ENCODE measurements around the gene RRAGA.
"Not testable (repeated sequence)": the region's sequence is repeated elsewhere in the genome, so short reads cannot be mapped to it uniquely, and the experiment has no call there.

RRAGA gene, protein sequence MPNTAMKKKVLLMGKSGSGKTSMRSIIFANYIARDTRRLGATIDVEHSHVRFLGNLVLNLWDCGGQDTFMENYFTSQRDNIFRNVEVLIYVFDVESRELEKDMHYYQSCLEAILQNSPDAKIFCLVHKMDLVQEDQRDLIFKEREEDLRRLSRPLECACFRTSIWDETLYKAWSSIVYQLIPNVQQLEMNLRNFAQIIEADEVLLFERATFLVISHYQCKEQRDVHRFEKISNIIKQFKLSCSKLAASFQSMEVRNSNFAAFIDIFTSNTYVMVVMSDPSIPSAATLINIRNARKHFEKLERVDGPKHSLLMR

DNA sequence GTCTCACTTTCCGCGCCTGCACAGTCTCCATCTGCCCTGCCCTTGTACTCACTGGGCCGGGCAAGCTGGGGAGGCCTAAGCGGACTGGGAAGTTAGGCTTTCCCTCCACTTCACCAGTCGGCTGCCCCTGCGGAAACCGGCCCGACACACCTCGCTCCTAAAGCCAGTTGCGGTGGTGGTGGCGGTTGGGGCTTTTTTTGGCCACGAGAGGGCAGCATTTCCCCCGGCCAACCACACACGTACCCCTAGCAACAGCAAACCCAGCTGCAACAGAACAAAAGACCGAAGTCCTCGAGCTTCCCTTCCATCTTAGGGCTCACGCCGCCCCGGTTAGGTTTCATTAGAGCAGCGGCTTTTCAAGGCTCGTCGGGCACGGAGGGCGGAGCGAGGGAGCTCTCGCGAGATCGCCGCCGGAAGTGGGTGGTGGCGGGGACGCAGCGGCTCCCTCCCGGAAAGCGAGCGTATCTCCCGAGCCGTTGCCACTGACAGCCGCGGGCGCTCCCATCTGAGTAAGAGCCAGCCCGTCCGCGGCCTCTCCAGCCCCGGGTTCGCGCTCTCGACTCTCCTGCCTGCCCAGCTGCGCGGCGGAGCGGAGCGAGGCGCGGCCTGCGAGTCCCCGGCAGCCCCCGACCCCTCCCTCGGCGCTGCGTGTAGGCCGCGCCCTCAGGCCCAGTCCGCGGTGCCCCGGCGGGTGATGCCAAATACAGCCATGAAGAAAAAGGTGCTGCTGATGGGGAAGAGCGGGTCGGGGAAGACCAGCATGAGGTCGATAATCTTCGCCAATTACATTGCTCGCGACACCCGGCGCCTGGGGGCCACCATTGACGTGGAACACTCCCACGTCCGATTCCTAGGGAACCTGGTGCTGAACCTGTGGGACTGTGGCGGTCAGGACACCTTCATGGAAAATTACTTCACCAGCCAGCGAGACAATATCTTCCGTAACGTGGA, at the start of gene RRAGA:
Gene RRAGA, plus strand, starts transcription at position 462 of the 951 bp plus-strand sequence. Its CDS starts 233 bp downstream, at position 695.
- DNase-seq, result peak; percentile 97

DNA sequence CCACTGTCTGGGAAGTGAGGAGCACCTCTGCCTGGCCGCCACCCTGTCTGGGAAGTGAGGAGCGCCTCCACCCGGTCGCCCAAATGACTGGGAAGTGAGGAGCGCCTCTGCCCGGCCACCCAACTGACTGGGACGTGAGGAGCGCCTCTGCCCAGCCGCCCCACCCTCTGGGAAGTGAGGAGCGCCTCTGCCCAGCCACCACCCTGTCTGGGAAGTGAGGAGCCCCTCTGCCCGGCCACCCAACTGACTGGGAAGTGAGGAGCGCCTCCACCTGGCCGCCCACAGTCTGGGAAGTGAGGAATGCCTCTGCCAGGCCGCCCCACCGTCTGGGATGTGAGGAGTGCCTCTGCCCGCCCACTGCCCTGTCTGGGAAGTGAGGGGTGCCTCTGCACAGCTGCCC, 49.1 kb upstream of the RRAGA start:
- no peak for DNase-seq

DNA sequence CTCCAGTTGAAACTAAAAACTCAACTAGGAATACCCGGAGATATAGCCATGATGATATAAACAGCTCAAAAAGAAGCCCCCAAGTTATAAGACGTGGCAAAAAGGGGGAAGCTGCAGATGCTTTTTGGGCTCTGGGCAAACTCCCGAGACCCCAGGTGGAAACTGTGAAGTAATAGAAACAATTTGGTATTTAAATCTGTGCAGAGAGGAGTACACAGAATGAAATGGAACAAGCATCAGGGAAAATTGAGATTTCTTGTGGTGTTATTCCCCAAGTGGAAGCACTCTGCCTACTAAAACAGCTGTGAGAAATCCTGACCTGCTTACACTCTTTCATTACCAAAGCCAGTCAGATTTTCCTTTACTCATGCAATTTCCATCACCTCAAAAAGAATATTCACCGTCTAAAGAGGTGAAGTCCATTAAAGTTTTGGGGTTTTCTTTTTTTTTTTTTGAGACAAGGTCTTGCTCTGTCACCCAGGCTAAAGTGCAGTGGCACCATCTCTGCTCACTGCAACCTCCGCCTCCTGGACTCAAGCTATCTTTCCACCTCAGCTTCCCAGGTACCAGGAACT, 39.7 kb upstream of the RRAGA start:
- DNase-seq, result no peak

DNA sequence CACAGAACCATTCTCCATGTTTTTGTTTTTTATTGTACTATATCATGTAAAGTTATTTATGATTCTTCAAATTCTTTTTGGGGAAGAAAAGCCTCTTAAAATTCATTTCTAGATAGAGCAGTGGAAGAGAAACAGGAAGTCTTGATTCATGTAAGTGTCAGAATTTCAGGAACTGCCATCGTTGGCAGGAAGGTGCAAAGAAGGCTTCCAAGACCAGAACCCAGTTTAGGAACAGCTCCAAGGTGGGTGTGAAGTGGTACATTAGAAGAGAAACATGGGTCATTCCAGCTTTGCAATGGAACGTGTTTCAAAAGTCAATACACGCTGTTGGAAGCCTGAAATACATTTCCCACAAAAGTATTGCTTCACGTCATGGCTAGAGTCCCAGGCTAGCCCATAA, 31.0 kb upstream of the RRAGA start:
- no peak for DNase-seq

DNA sequence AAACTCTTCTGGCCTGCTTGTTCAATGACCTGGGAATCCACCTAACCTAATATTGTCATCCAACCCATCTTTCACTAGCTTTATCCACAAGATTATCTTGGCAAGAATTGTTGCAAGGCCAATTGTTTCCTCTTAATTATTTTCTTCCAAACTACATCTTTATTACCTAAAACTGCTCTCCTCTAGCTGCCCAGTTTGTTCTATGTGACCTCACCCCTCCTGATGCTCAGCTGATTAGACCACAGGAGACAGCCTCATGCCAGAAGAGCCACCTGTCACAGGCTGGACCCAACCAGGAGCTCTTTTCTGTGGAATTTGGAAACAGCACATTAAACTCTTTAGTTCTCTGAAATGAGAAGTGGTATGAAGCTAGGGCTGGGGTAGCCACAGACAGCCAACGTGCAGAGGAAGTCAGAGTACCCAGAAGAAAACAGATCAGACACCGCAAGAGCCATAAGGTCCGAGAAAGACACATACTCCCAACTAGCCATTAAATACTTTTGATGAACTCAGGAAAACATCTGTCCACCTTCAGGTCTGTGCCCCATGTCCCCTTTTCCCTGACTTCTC, 28.3 kb upstream of the RRAGA start:
- DNase-seq, result no peak

DNA sequence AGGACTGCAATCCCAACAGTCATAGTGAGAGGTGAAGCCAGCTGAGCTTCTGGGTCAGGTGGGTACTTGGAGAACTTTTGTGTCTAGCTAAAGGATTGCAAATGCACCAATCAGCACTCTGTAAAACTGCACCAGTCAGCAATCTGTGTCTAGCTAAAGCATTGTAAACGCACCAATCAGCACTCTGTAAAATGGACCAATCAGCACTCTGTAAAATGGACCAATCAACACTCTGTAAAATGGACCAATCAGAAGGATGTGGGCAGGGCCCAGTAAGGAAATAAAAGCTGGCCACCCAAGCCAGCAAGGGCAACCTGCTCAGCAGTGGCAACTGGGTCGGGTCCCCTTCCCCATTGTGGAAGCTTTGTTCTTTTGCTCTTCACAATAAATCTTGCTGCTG, 27.6 kb upstream of the RRAGA start:
- not testable (repeated sequence) for DNase-seq

DNA sequence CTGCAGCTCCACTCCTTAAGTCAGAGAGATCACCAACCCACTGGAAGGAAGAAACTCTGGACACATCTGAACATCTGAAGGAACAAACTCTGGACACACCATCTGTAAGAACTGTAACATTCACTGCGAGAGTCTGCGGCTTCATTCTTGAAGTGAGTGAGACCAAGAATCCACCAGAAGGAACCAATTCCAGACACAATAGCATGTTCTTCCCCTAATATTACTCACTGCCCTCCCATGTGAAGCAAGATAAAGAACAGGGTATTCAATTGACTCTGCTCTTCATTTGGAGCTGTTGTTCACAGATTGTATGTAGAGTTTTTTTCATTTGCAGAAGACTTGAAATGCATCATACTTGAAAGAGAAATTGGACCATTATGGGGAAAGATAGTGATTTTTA, 27.0 kb upstream of the RRAGA start:
- DNase-seq, result no peak

DNA sequence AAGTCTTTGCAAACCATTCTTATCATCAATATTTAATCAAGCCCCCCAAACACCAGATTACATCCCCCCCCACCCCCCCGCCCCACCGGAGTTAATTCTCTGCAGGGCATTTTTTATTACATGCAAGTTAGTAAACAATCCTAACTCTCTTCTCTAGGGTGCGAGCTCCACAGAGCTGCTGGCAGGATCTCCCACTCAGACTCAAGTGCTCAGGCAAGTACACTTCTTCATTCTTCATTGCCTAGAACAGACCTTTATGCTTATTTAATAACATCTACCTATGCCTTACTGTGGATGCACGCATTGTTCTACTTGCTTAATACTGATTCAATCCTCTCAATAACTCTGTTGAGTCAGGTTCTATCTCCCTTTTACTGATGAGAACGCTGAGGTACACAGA, 26.1 kb upstream of the RRAGA start:
- DNase-seq, result no peak

DNA sequence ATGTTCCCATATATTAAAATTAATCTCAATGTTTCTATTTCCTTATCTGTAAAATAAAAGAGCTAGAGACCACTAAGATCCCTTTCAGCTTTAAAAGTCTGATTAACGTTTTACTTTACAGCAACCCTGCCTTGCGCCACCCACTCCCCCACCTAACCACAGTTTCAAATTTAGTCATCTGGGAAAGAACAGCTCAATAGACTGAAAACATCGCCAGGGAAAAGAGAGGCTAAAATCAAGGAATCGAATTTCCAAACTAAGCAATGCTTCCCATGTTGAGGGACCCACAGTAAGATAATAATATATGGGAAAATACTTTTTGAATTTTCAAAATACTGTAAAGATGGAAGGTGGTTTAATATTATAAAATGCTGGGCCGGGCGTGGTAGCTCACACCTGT, 22.9 kb upstream of the RRAGA start:
- no peak for DNase-seq

DNA sequence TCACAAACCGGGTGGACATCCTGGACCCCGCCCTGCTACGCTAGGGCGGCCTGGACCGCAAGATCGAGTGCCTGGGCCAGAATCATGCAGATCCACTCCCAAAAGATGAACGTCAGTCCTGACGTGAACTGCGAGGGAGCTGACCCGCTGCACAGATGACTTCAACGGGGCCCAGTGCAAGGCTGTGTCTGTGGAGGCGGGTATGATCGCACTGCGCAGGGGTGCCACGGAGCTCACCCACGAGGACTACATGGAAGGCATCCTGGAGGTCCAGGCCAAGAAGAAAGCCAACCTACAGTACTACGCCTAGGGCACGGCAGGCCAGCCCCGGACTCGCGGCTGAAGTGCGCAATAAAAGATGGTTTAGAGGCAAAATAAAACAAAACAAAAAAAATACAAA, 21.4 kb upstream of the RRAGA start:
- no peak for DNase-seq

DNA sequence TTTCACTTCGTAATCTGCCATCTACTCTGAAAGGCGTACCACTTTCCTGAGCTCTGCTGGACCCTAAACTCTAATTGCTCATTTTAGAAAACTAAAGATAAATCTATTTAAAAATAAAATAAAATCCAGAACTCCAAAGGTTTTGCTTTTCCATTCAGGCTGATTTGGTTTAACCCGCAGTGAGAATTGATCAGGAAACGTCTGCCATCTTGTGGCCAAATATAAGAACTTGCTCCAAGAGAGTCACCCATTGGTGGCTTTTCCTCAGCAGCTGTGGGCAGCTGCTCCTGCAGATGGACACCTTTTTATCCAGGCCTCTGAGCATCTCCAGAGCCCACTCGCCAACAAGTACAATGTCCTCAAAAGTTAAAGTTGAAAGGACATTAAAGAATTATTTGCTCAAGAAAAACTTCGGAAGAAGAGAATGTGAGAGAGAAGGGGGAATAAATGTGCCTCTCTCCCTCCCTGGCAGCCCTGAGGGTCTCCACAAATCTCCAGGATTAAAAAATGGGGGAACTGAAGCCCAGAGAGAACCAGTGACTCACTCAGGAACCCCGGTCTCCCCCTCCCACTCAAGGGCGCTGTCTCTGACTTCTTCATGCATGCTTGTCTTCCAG, 20.3 kb upstream of the RRAGA start:
- DNase-seq, result peak; percentile 28 to 75

DNA sequence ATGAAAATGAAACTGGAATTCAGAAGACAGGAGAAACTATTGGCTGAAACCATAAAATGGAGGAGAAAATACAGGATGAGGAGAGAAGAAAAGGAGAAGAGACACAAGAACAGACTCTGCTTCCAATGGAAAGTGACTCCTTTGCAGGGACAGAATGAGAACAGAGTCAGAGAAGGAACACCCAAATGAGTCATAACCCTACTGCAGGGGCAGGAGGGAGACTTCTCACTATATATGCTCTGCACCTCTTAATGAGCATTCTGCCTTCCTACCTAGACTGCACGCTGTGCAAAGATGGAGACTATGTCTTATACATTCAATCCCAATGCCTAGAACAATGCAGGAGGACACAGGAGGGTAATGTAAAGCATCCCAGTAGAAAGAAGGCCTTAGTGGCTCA, 18.3 kb upstream of the RRAGA start:
- no peak for DNase-seq

DNA sequence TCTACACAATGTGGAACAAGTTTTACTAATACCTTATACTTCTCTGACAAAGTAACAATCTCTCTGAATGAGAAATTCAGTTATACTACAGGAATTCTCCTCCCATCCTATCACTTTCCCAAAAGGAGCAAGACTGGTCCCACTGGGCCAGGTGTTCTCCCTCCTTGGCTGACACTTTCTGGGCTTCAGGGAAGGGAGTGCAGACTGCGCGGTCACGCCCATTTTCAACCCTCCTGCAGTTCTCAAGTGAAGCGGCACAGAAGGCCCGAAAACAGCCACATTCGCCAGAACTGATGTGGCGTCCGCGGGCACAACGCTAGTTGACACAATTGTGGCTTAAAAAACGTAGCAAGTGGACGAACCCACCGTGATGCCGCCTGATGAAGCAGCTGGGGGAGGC, 16.8 kb upstream of the RRAGA start:
- DNase-seq, result peak in 1 of 2 experiments; percentile 34

DNA sequence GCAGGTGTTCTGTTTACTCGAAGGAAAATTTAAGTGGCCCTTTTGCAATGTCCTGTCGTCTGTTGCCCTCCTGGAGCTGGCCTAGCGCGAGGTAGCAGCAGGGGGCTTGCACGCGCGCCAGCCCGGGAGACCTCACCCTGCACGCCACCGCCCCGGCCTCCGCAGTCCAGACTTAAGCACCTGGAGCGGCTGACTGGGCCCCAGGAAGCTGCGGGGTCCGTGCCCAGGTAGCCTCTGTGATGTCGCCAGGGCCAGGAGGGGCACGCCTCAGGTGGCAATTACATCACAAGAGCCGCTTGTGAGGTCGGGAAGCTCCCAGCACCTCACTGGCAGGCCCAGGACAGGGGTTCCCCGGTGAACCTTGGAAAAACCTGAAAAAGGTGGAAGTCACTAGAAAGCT, 16.2 kb upstream of the RRAGA start, which contains the start of gene SAXO1:
Gene SAXO1, minus strand, starts transcription at position 195 of the 400 bp plus-strand sequence. CDS start 301 bp downstream, outside the sequence.
- no peak for DNase-seq

DNA sequence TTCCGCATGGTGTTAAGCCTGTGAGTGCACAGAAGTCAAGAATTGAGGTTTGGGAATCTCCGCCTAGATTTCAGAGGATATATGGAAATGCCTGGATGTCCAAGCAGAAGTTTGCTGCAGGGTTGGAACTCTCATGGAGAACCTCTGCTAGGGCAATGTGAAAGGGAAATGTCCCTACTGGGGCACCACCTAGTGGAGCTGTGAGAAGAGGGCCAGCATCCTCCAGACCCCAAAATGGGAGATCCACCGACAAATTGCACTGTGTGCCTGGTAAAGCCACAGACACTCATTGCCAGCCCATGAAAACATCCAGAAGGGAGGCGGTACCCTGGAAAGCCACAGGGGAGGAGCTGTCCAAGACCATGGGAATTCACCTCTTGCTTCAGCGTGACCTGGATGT, 12.6 kb upstream of the RRAGA start:
- no peak for DNase-seq

DNA sequence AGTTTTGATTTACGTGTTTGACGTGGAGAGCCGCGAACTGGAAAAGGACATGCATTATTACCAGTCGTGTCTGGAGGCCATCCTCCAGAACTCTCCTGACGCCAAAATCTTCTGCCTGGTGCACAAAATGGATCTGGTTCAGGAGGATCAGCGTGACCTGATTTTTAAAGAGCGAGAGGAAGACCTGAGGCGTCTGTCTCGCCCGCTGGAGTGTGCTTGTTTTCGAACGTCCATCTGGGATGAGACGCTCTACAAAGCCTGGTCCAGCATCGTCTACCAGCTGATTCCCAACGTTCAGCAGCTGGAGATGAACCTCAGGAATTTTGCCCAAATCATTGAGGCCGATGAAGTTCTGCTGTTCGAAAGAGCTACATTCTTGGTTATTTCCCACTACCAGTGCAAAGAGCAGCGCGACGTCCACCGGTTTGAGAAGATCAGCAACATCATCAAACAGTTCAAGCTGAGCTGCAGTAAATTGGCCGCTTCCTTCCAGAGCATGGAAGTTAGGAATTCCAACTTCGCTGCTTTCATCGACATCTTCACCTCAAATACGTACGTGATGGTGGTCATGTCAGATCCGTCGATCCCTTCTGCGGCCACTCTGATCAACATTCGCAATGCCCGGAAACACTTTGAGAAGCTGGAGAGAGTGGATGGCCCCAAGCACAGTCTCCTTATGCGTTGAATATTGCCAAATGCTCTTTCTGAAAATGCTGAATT, 850 bp downstream of the RRAGA start:
- DNase-seq, result peak in 1 of 2 experiments; percentile 50

DNA sequence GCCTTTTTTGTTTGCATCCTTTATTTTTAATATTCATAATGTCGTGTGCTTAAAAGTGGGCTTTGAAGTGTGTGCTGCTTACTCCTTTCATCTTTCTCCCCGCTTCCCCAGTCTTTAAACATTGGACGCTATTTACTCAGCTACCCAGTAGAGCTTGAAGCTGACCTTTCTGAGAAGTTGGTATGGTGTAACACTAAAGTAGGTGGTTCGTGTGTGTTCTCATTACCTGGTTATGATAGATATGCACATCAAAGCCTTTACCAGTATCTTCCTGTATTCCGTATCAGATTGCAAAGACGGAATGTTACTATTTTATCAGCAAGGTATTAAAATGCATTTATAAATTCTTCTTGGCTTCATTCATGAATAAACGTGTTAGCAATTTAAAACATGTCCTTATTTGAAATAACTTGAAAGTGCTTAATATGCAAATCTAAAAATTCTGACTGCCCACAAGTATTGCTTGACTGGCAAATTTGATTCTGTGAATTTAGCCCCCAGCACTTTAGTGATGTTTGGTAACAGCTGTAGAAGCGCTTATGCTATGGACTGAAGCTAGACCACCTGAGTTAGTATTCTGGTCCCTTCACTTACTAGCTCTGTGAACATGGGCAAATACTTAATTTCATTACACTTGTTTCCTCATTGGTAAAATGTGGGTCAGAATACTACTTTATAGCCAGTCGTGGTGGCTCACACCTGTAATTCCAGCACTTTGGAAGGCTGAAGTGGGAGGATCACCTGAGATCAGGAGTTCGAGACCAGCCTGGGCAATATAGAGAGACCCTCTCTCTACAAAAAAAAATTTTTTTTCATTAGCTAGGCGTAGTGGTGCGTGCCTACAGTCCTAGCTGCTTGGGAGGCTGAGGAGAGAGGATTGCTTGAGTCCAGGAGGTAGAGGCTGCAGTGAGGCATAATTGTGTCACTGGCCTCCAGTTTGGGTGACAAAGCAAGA, 1.7 kb downstream of the RRAGA start:
- peak in 1 of 2 experiments; percentile 10 for DNase-seq

DNA sequence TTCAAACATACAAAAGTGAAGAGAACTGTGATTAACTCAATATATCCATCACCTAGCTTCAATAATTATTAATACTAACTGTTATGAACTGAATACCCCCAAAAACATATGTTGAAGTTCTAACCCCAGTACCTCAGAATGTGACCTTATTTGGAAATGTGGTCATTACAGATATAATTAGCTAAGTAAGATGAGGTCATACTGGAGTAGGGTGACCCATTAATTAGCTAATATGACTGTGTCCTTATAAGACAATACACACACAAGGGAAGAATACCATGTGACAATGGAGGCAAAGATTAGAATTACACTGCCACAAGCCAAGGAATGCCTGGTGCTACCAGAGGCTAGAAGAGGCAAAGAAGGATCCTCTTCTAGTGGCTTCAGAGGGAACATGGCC, 7.8 kb downstream of the RRAGA start:
- DNase-seq, result no peak

DNA sequence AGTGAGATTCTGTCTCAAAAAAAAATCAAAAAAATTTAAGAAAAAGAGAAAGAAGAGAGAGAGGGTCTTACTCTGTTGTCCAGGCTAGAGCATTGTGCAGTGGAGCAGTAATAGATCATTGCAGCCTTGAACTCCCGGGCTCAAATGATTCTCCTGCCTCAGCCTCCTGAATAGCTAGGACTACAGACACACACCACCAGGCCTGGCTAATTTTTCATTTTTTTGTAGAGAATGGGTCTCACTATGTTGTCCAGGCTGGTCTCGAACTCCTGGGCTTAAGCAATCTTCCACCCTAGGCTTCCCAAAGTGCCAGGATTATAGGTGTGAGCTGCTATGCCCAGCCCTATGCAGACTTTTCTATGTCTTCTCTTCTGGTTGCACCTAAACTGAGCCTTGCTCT, 25.0 kb downstream of the RRAGA start:
- no peak for DNase-seq

DNA sequence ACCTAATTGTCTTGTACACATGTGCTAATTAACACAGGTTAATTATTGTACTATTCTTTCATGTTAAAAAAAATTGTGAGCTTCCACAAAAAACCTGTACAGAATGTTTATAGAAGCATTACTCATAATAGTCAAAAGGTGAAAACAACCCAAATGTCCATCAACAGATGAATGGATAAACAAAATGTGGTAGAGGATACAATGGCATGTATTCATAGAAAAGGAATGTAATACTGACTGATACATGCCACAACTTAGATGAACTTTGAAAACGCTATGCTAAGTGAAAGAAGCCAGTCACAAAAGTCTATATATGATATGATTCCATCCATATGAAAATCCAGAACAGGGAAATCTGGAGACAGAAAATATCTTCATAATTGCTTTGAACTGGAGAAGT, 25.6 kb downstream of the RRAGA start:
- DNase-seq, result no peak

DNA sequence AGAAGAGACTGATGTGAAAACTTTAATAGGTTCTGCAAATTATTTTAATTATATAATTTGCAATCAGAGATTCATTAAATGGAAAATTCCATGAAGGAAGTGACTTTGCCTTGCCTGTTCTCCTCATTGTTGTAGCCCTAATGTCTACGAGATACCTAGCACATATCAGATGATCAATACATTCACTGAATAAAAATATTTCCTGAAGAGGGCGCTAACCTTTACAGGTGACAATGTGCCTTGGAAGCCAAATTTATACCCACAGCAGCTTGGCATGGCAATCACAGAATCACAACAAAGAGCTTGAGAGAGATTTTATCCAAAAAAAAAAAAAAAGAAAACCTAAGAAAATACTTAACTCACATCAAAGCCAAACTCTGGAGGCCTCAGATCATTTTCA, 36.1 kb downstream of the RRAGA start:
- DNase-seq, result peak in 1 of 2 experiments; percentile 38

Data from NCI-H524 (cell line).